ENCODE results near the gene KLHL26.
"Not testable (repeated sequence)": the region's sequence is repeated elsewhere in the genome, so short reads cannot be mapped to it uniquely, and the experiment has no call there.

Gene KLHL26

DNA sequence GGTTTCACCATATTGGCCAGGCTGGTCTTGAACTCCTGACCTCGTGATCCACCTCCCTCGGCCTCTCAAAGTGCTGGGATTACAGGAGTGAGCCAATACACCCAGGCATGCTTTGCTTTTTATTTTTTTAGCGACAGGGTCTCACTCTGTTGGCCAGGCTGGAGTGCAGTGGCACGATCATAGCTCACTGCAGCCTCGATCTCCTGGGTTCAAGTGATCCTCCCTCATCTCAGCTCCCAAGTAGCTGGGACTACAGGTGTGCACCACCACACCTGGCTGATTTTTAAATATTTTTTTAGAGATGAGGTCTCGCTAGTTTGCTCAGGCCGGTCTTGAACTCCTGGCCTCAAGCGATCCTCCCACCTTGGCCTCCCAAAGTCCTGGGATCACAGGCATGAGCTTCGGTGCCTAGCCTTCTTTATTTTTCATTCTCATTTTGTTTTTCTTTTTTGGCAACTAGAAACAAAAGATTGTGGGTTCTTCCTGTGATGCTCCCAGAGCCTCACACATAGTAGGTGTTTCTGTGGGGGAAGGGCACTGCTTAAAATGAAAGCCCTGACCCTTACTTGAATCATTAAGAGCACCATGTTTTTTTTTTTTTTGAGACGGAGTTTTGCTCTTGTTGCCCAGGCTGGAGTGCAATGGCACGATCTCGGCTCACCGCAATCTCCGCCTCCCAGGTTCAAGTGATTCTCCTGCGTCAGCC lies 36.0 kb upstream of the KLHL26 start:
- not testable (repeated sequence) for DNase-seq (ENCODE audit: low read depth in 3 of 3, low spot score in 1 of 3)

DNA sequence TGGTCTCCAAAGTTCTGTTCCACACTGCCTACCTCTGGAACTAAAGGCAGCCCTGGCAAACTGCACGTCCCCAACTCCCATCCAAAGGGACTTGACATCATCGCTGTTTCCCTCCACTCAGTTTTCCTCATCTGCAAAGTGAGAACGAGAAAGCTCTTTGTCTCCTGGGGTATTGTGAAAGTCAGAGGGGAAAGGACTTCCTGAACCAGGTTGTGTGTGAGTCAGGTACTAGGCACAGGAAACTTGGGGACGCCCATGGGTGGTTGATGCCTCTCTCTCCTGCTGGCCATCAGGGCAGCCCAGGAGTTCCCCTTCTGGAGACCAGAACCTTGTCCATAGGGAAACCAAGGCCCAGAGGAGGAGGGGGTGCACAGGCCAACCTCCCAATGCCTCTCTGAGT lies 35.0 kb upstream of the KLHL26 start:
- no peak for DNase-seq (ENCODE audit: low read depth in 3 of 3, low spot score in 1 of 3)

DNA sequence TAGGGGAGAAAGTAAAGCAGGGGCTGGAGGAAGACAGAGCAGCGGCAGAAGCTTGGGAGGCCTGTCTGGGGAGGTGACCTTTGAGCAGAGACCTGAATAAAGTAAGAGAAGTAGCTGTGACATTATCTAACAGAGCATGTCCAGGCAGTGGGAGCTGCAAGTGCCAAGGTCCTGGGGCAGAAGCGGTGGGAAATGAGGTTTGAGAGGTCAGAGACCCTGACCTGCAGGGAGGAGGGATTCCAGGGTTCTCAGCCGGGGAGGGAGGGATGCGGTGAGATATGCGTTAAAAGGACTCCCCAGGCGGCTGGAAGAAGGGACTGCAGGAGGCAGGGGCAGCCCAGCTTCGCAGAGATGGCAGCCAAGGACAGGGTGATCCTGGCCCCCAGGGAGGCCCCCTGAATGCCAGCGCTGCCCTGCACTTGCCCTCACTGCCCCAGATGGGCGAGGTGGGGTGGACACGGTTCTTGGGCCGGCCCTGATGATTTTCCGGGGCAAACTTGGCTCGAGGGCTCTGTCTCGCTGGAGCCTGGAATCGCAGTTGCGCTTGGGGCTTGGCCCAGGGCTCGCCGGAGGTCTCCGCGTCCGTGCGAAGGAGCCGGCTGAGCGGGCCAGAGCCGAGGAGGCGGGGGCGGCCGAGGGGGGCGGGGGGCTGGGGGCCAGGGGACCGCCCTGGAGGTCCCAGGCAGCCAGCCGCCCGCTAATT lies 33.4 kb upstream of the KLHL26 start:
- no peak for DNase-seq (ENCODE audit: low read depth in 3 of 3, low spot score in 1 of 3)

DNA sequence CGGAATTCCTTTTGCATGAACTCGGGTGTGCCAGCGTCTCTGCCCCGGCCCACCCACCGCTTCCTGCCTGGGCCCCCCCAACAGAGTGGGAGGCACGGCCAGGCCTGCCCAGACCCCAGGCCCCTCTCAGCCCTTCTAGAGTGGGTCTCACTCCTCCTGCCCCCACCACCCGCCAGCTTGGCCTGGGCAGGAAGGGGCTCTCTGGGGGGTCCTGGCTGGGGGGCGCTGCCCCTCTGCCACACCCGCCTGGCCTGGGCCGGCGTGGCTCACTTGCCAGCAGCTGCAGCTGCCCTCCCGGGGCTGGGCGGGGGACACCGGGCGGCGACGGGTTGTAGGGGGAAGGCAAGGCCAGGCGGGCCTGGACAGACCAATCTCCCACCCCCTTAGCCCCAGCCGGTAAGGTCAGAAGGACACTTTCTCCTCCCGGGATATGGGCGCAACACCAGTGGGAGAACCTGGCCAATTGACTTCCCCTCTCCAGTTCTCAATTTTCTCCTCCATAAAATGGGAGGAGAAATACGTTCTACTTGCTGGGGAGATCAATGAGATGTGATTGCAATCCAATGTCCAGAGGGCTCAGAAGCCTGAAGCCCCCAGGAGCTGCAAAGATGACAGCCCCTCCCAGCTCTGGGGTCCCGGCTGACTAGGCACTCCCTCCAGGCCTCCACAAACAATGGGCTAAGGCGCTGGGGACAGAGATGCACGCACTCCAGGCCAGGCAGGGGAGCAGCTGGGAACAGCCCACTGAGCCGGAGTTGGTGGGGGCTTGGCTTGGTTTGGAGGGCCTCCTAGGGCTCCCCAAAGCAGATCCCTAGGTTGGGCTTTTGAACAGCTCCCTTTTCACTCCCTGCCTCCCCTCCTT lies 32.6 kb upstream of the KLHL26 start:
- DNase-seq (ENCODE audit: low read depth in 3 of 3, low spot score in 1 of 3) = no peak

- no peak for DNase-seq (ENCODE audit: low read depth in 3 of 3, low spot score in 1 of 3)
Measured at GRCh38 chr19:18604820-18605159, 32.0 kb upstream of the KLHL26 start.

DNA sequence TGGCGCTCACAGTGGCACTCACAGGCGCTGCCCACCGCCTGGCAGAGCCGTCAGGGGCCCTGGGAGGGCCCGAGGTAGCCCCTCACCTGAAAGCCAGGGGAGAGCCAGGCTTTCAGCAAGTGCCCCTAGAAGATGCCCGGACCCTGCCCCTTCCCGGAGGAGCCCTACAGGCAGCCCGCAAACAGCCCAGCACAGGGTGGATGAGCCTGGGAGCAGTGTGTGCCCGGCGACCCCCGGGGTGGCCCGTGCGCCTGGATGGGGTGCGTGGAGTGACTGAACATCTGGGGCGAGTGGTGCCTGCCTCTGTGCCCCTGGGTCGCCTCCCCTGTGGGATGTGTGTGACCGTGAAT lies 31.7 kb upstream of the KLHL26 start:
- DNase-seq (ENCODE audit: low read depth in 3 of 3, low spot score in 1 of 3) = no peak

- no peak for DNase-seq (ENCODE audit: low read depth in 3 of 3, low spot score in 1 of 3)
Measured at GRCh38 chr19:18605546-18606280, 31.1 kb upstream of the KLHL26 start.

GRCh38 chr19:18606281-18607225 lies 30.3 kb upstream of the KLHL26 start, which contains the start of gene CRLF1:
Gene CRLF1, minus strand, starts transcription at chr19:18606799. Its CDS starts 143 bp downstream, at chr19:18606656.
- DNase-seq (ENCODE audit: low read depth in 3 of 3, low spot score in 1 of 3) = no peak

DNA sequence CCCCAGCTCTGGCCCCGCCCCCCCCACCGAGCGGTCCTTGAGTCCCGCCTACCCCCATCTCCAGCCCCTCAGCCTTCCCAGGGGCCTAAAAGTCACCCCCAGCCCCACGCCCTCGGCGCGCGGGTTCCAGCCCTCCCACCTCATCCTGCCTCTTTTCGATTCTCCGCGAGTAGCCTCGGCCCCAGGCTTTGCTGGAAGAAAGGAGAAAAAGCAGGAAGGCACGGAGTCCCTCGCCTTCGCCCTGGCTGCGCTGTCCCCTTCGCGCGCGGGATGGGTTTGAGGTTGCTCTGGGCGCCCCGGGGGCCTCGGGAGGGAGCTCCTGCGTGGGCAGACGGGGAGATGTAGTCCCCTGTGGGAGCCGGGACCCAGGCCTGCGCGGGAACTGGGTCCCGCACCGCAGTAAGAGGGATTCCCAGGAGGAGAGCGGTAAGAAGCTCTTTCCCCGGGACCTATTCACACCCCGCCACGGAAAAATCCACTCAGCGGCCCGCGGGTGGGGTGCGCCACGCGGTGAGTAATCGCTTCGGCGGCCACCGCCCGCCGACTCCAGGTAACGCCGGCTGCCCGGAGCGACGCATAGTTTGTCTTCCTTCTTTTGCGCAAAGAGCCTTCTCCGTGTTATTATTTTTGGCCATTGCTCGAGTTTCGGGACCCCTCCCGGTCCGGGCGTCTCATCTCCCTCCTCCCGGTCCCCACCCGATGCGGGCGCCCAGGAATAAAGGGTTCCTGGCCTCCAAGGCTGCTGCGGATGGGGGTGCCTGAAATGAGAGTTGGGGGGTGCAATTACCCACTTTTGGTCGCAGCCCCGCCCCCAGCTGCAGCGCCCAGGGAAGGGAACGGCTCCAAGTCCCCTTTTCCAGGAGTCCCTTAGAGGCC lies 29.4 kb upstream of the KLHL26 start:
- DNase-seq (ENCODE audit: low read depth in 3 of 3, low spot score in 1 of 3) = no peak

GRCh38 chr19:18608102-18608804 lies 28.6 kb upstream of the KLHL26 start:
- DNase-seq (ENCODE audit: low read depth in 3 of 3, low spot score in 1 of 3) = no peak

DNA sequence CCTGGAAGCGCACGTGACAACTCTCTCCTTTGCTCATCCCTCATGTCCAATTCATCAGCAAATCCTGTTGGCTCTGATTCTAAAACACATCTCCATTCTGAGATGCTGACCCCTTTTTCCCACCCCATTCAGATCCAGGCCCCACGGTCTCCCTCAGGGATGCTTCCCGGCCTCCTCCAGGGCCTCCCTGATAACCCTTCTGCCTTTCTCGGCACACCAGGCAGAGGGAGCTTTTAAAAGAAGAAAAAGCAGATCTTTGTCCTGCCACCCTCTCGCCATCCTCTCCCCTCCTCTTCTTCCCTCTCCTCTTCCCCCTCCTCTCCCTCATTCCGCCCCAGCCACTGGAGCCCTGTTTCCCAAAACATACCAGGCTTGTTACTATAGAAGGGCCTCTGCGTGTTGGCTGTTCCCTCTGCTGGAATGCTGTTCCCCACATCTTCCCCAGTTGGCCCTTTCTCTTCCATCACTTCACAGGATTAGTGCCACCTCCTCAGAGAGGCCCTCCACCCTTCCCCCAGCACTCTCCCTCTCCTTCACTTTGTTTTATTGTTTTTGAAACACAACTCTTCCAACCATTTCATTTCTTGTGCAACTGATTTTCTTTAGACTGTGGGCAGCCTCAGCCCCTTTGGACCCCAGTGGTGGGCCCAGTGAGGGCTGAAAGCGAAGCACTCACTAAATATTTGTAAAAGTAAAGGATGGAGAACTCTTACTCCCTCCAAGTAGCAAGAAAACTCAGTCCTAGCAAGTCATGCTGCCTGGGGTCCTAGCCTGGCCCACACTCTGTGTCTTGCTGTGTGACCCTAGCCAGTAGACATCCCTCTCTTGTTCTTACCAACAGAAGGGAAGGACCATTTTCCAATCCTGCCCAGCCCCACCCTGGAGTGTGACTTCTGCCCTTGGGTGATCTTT lies 27.8 kb upstream of the KLHL26 start:
- DNase-seq (ENCODE audit: low read depth in 3 of 3, low spot score in 1 of 3) = no peak

DNA sequence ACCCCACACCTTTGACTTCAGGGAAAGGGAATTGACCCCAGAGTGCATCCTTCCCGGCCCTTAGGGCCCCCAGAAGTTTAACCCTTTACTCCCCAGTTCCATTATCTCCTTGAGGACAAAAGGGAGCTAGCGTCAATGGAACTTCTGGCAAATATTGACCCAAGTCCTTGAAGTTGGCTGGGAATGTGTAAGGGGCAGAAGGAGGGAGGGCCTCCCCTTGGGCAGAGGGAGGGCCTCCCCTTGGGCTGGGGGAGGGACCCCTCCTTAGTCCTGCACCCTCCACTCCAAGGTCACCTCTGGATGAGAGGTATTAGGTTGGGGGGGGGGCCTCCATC lies 27.1 kb upstream of the KLHL26 start:
- no peak for DNase-seq (ENCODE audit: low read depth in 3 of 3, low spot score in 1 of 3)

GRCh38 chr19:18610245-18610555 lies 26.6 kb upstream of the KLHL26 start:
- no peak for DNase-seq (ENCODE audit: low read depth in 3 of 3, low spot score in 1 of 3)

GRCh38 chr19:18610556-18611326 lies 26.1 kb upstream of the KLHL26 start:
- DNase-seq (ENCODE audit: low read depth in 3 of 3, low spot score in 1 of 3) = no peak

DNA sequence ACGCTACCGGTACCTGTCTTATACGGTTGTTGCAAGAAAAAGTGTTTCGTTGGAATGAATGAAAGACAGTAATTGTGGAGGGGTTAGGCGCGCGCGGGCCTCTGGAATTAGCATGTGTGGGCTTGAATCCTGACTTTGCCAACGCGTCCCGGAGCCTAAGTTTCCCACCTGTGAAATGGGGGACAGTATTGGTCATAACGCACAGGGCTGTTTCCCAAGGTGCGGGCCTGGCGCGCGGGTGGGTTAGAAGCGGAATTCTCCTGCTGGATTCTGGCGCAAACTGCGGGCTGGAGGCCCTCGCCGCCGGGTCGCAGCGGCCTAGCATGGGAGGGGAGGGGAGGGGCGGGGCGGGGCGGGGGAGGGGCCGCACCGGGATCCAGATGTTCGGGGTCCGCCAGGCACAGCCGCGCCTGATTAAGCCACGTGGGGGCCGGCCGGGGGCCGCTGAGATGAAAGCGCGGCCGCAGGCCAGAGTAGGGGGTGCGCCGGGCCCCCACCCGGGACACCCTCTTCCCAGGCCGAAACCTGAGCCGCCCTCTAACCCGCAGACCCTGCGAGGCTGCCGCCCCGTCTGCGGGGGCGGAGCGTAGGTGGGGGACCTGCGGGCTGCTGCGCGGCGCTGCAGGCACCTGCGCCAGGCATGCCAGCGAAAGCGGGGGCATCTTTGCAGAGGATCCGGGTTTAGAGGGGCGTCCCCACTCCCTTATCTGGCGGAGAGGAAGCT lies 25.3 kb upstream of the KLHL26 start:
- no peak for DNase-seq (ENCODE audit: low read depth in 3 of 3, low spot score in 1 of 3)

GRCh38 chr19:18612051-18612771 lies 24.6 kb upstream of the KLHL26 start:
- DNase-seq (ENCODE audit: low read depth in 3 of 3, low spot score in 1 of 3) = no peak
